ENCODE data around the gene LDB3. TPM values are rescaled to one million over a fixed set of nuclear protein-coding genes. Genes with fewer than 3 reads are reported as not detected.

The LDB3 gene
- total and polyA plus RNA-seq, 4 donors = 0.66 to 4.3 (median 2.4) TPM

GRCh38 chr10:86785037-86785436 is 116.7 kb downstream of the LDB3 start:
- Histone ChIP-seq H3K27ac (ENCODE audit: low read depth, low read length) (no peak overlapping the region), H3K27me3 (ENCODE audit: control insufficient read depth, insufficient read depth, low read length) (no peaks in the 10 kb centered on the region), H3K9me3 (ENCODE audit: control insufficient read depth, insufficient read depth, low read length) (peaks cover 2% of the 10 kb centered on the region), H3K36me3 (ENCODE audit: control insufficient read depth, insufficient read depth, low read length) (no peaks in the 10 kb centered on the region), H3K4me1 (ENCODE audit: control insufficient read depth, insufficient read depth, low read length) (peaks cover 12% of the 10 kb centered on the region), H3K4me3 (ENCODE audit: low read depth, low read length) (no peak overlapping the region)
- WGBS (ENCODE audit: insufficient coverage) = 100% methylated on average over 1 of the region's 4 CpGs
- no peak for DNase-seq (ENCODE audit: low read depth in 4 of 6, low spot score in 6 of 6)

Other genes with a start within 250 kb of the LDB3 start
- gene WAPL, start 146.7 kb upstream of the LDB3 start, total RNA-seq = 10 to 100 TPM; 42.6 to 57.0 TPM
- gene WAPL, start 146.7 kb upstream of the LDB3 start, polyA plus RNA-seq (ENCODE audit: insufficient read length in 2 of 2) = 10 to 100 TPM; 25.2 to 28.6 TPM
- gene OPN4, start 14.0 kb upstream of the LDB3 start, total RNA-seq = not detected
- gene OPN4, start 14.0 kb upstream of the LDB3 start, polyA plus RNA-seq (ENCODE audit: insufficient read length in 2 of 2) = under 1 TPM in 1 of 2 donors, not detected in 1; 0.17 TPM
- 10 to 100 TPM; 83.9 to 84.0 TPM for gene BMPR1A, start 88.1 kb downstream of the LDB3 start, total RNA-seq
- gene BMPR1A, start 88.1 kb downstream of the LDB3 start, polyA plus RNA-seq (ENCODE audit: insufficient read length in 2 of 2) = 10 to 100 TPM; 38.1 to 42.9 TPM

Data from spinal cord (tissue), 10 donors.